IPS-18c (cell line): ENCODE results near the gene KDM6B.
"Not testable (repeated sequence)": the region's sequence is repeated elsewhere in the genome, so short reads cannot be mapped to it uniquely, and the experiment has no call there.

Experiments used
- H3K4me3 ChIP-seq: 2 replicates; pipeline ENCODE4 v1.7.0; 2013; ENCODE audit warnings: low read depth, mild to moderate bottlenecking, low read length, moderate library complexity; ENCODE audit not compliant: insufficient read depth
- H3K9me3 ChIP-seq: one replicate; pipeline ENCODE4 v1.6.1; 2013; ENCODE audit warnings: mild to moderate bottlenecking, low read length, moderate library complexity; ENCODE audit not compliant: control insufficient read depth, insufficient read depth

Gene KDM6B

GRCh38 chr17:7856011-7856810 lies 22.2 kb downstream of the KDM6B start:
- peak overlapping the region; percentile 79 for H3K4me3 ChIP-seq
- H3K9me3 ChIP-seq = peaks cover 3% of the 10 kb centered on the region

DNA sequence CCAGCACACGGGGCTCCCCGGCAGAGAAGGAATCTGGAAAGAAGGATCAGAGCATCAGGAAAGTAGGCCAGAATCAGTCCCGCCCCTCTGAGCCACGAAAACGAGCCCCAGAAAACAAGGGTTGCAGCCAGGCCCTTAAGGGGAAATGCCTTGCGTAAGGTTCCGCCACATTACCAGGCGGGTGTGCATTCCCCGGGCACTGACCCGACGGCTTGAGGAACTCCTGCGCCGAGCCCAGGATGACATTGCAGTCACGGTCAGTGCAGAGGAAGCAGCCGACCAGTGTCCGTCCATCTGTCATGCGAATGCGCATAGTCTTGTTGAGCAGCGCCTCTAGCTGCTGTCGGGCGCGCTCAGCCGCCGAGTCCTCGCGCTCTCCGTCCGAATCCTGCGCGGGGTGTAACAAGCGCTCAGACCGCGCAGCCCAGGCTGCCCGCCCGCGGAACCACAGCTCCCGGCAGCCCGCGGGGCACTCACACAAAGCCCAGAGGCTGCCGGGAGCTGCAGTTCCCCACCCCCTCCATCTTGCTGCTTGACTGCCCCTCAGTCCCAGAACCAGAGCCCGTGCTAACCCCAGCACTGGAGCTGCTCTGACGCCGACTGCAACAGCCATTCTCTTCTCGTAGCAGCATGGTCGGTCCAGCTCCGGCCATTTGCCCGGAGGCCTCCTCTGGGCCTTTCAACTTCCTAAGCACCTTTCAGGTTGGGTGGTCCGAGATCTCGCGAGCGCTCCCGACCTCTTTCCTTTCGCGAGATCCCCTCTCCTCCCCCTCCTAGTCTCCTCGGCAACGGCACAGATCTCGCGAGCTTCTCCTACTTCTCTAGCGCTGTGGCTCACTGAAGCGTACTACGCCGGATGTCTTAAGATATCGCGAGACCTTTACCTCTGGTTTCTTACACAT lies 23.0 kb downstream of the KDM6B start, which contains the start of gene NAA38:
TSS of gene NAA38 (minus strand) at position 749 of the 902 bp plus-strand sequence. CDS start at position 653, 96 bp downstream.
- Histone ChIP-seq H3K4me3 (peak within 1 kb of the TSS; percentile 79), H3K9me3 (peaks cover 3% of the 10 kb centered on the region)

GRCh38 chr17:7857713-7858521 lies 23.9 kb downstream of the KDM6B start, which contains the start of gene CYB5D1:
CYB5D1 (plus strand) TSS chr17:7858003; CDS start chr17:7858135, 132 bp downstream.
- H3K4me3 ChIP-seq = peak within 1 kb of the TSS; percentile 79
- peaks cover 3% of the 10 kb centered on the region for H3K9me3 ChIP-seq

GRCh38 chr17:7858522-7858810 lies 24.4 kb downstream of the KDM6B start:
- peak overlapping the region; percentile 79 for H3K4me3 ChIP-seq

DNA sequence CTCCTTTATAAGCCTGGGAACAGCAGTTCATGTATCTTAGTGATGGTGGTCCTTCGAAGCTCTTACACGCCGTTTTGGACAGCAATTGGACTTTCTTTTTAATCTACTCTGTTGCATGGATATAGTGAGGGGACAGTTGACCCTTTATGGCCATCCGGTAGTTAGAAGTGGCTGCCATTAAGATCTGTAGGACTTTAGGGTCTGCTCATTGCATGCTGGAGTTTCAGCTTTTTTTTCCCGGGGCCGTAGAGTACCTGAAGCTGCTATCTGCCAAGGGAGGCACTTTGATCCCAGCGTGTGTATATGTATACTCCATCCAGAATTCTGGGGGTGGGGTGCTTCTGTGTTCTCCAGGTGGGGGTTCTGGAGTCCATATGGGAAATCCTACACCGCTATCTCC lies 25.0 kb downstream of the KDM6B start:
- H3K9me3 ChIP-seq = no peaks in the 10 kb centered on the region
- peak overlapping the region; percentile 79; the same call in 1 of the 2 replicates for H3K4me3 ChIP-seq

More at GRCh38 chr17:7858522-7858810, 24.4 kb downstream of the KDM6B start:
- H3K9me3 ChIP-seq = no peaks in the 10 kb centered on the region

- Histone ChIP-seq H3K4me3 (no peak overlapping the region), H3K9me3 (no peaks in the 10 kb centered on the region)
Measured at GRCh38 chr17:7862692-7863437, 28.8 kb downstream of the KDM6B start.

GRCh38 chr17:7864384-7864783 lies 30.4 kb downstream of the KDM6B start:
- not testable (repeated sequence) for H3K9me3 ChIP-seq, H3K4me3 ChIP-seq

GRCh38 chr17:7864995-7865650 lies 31.1 kb downstream of the KDM6B start:
- Histone ChIP-seq H3K9me3 (no peaks in the 10 kb centered on the region), H3K4me3 (no peak overlapping the region)

DNA sequence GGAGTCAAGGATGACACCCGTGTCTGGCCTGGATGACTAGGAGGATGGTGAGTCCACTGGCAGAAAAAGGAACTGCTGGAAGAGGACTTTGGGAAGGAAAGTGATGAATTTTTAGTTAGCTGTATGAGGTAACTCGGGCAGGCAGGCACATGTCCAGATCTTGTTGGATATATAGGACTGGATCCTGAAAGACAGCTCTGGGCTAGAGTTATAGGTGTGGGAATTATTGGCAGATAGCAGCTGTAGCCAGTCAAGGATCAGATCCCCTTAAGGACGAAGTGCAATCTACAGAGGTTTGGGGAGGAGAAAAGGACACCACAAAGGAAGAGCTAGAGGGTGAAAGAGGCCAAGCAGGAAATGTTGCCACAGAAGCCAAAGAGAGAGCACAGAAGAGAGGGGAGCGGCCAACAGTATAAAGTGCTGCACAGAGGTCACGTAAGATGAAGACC lies 33.9 kb downstream of the KDM6B start:
- H3K9me3 ChIP-seq = no peaks in the 10 kb centered on the region

GRCh38 chr17:7873051-7873450 lies 39.0 kb downstream of the KDM6B start:
- no peaks in the 10 kb centered on the region for H3K9me3 ChIP-seq
- no peak overlapping the region for H3K4me3 ChIP-seq

More for the DNA sequence above, 33.9 kb downstream of the KDM6B start:
- H3K4me3 ChIP-seq = no peak overlapping the region

DNA sequence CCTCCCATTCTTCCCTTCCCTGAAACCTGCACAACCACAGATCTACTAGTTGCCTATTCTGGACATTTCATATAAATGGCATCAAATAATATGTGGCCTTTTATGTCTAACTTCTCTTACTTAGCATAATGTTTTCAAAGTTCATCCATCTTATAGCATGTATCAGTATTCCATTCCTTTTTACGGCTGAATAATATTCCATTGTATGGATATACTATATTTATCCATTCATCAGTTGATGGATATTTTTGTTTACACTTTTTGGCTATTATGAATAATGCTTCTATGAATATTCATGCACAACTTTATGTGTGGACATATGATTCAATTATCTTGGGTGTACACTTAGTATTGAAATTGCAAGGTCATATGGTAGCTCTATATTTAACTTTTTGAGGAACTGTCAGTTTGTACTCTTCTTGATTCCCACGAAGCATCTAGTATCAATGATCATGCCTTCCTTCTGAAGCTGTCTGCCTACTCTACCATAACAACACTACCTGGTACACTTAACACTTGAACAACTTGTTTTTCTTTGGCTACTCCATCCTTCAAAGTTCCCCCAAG lies 41.9 kb downstream of the KDM6B start:
- Histone ChIP-seq H3K9me3 (no peaks in the 10 kb centered on the region), H3K4me3 (no peak overlapping the region)

- H3K4me3 ChIP-seq = no peak overlapping the region
- no peaks in the 10 kb centered on the region for H3K9me3 ChIP-seq
Measured at GRCh38 chr17:7878234-7878633, 44.2 kb downstream of the KDM6B start.

DNA sequence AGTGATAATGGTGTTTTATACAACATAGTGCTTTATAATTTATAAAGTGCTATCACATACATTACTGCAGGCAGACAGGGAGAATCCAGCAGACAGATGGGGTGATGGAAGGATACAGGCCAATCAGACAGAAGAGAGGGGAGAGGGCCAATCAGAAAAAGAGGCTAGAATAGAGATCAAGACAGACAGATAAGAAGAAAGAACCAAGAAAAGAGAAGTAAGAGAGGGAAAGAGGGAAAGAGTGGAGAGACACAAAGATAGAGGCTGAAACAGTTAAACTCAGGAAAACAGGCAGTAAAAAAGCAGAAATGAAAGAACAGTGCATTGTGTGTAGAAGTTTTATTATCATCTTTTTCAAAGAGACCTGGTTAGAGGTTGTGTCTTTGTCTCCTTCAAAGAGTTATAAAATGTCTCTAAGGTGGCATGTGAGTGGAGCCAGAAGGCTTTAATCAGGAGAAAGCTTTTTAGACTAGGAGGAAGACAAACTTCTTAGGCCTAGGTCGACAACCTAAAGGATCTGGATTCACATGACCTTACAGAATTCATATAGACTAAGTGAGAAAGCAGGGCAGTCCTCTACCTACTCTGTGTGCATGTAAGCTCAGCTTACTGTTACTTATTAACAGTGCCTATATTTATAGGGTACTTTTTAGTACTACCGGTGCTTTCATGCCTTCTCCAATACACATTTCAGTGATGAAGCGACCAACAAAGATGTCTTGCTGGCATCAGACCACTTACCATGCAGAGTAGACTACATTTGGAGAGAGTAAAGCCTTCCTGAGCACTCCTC lies 46.3 kb downstream of the KDM6B start:
- no peak overlapping the region for H3K4me3 ChIP-seq
- no peaks in the 10 kb centered on the region for H3K9me3 ChIP-seq

GRCh38 chr17:7881276-7882054 lies 47.4 kb downstream of the KDM6B start:
- no peak overlapping the region for H3K4me3 ChIP-seq

More at GRCh38 chr17:7881276-7882054, 47.4 kb downstream of the KDM6B start:
- H3K9me3 ChIP-seq = no peaks in the 10 kb centered on the region
